HG03432 (cell line): ENCODE data around the gene MTHFD2.
"Not testable (repeated sequence)": the region's sequence is repeated elsewhere in the genome, so short reads cannot be mapped to it uniquely, and the experiment has no call there.

Experiments
- ATAC-seq: cut with Tn5 transposase; IDR thresholded peaks from one replicate; pipeline ENCODE4 v1.9.1; 2021; ENCODE audit warnings: mild to moderate bottlenecking, moderate library complexity; ENCODE audit not compliant: unreplicated experiment

The MTHFD2 gene

GRCh38 chr2:74194799-74195198 is 3.6 kb upstream of the MTHFD2 start:
- no peak for ATAC-seq

GRCh38 chr2:74197049-74197448 is 1.4 kb upstream of the MTHFD2 start:
- no peak for ATAC-seq

GRCh38 chr2:74198023-74198460 is 373 bp upstream of the MTHFD2 start:
- ATAC-seq, result no peak

GRCh38 chr2:74199275-74199701 is 873 bp downstream of the MTHFD2 start:
- no peak for ATAC-seq

- ATAC-seq, result no peak
Observed at GRCh38 chr2:74199871-74200305, 1.5 kb downstream of the MTHFD2 start.

GRCh38 chr2:74201196-74201595 is 2.8 kb downstream of the MTHFD2 start:
- no peak for ATAC-seq

- no peak for ATAC-seq
Observed at GRCh38 chr2:74201596-74201995, 3.2 kb downstream of the MTHFD2 start.

GRCh38 chr2:74204436-74204835 is 6.0 kb downstream of the MTHFD2 start:
- ATAC-seq, result no peak

GRCh38 chr2:74205113-74205512 is 6.7 kb downstream of the MTHFD2 start:
- no peak for ATAC-seq

GRCh38 chr2:74205596-74205995 is 7.2 kb downstream of the MTHFD2 start:
- ATAC-seq, result peak; percentile 45

- ATAC-seq, result peak; percentile 70
Observed at GRCh38 chr2:74206180-74206688, 7.8 kb downstream of the MTHFD2 start.

GRCh38 chr2:74212702-74213410 is 14.4 kb downstream of the MTHFD2 start:
- ATAC-seq, result no peak

- ATAC-seq, result not testable (repeated sequence)
Observed at GRCh38 chr2:74215771-74216170, 17.4 kb downstream of the MTHFD2 start.

GRCh38 chr2:74216642-74217041 is 18.2 kb downstream of the MTHFD2 start:
- no peak for ATAC-seq

- no peak for ATAC-seq
Observed at GRCh38 chr2:74219846-74220486, 21.6 kb downstream of the MTHFD2 start.

GRCh38 chr2:74221091-74221490 is 22.7 kb downstream of the MTHFD2 start:
- no peak for ATAC-seq

GRCh38 chr2:74221604-74222299 is 23.3 kb downstream of the MTHFD2 start:
- no peak for ATAC-seq

- no peak for ATAC-seq
Observed at GRCh38 chr2:74222300-74222650, 23.9 kb downstream of the MTHFD2 start.

- ATAC-seq, result no peak
Observed at GRCh38 chr2:74223941-74224770, 25.7 kb downstream of the MTHFD2 start.

- no peak for ATAC-seq
Observed at GRCh38 chr2:74225698-74226459, 27.5 kb downstream of the MTHFD2 start.
